ENCODE data around the gene GNAQ.
"Not testable (repeated sequence)": the region's sequence is repeated elsewhere in the genome, so short reads cannot be mapped to it uniquely, and the experiment has no call there.

The GNAQ gene

GRCh38 chr9:77710316-77710715 is 321.3 kb downstream of the GNAQ start:
- no peak overlapping the region for H3K4me3 ChIP-seq (ENCODE audit: low read depth, low read length)
- peak overlapping the region; percentile 87; the same call in 1 of the 2 replicates for H3K27ac ChIP-seq (ENCODE audit: low read depth, low read length)
- H2AFZ ChIP-seq (ENCODE audit: low read length, unreplicated experiment): no peak overlapping the region
- H3K79me2 ChIP-seq (ENCODE audit: control insufficient read depth, insufficient read depth, low read length, unreplicated experiment): no peaks in the 10 kb centered on the region
- no peaks in the 10 kb centered on the region for H3K27me3 ChIP-seq (ENCODE audit: insufficient read depth, low read length)
- peaks cover 71% of the 10 kb centered on the region for H3K4me1 ChIP-seq (ENCODE audit: control insufficient read depth, insufficient read depth, low read length, unreplicated experiment)
- no peaks in the 10 kb centered on the region for H3K36me3 ChIP-seq (ENCODE audit: insufficient read depth, low read length)

- H3K27ac ChIP-seq (ENCODE audit: low read depth, low read length): peak overlapping the region; percentile 87
- no peaks in the 10 kb centered on the region for H3K79me2 ChIP-seq (ENCODE audit: control insufficient read depth, insufficient read depth, low read length, unreplicated experiment)
- H3K4me3 ChIP-seq (ENCODE audit: low read depth, low read length): peak overlapping the region; percentile 50; the same call in 1 of the 2 replicates
- H3K4me1 ChIP-seq (ENCODE audit: control insufficient read depth, insufficient read depth, low read length, unreplicated experiment): peaks cover 51% of the 10 kb centered on the region
- no peaks in the 10 kb centered on the region for H3K36me3 ChIP-seq (ENCODE audit: insufficient read depth, low read length)
- H2AFZ ChIP-seq (ENCODE audit: low read length, unreplicated experiment): no peak overlapping the region
- H3K27me3 ChIP-seq (ENCODE audit: insufficient read depth, low read length): no peaks in the 10 kb centered on the region
These were observed 323.4 kb downstream of the GNAQ start for GRCh38 chr9:77708064-77708815.

GRCh38 chr9:77707383-77708063 is 324.1 kb downstream of the GNAQ start:
- no peaks in the 10 kb centered on the region for H3K36me3 ChIP-seq (ENCODE audit: insufficient read depth, low read length)
- peak overlapping the region; percentile 50; the same call in 1 of the 2 replicates for H3K4me3 ChIP-seq (ENCODE audit: low read depth, low read length)
- H3K27ac ChIP-seq (ENCODE audit: low read depth, low read length): peak overlapping the region; percentile 87
- H3K79me2 ChIP-seq (ENCODE audit: control insufficient read depth, insufficient read depth, low read length, unreplicated experiment): no peaks in the 10 kb centered on the region
- H3K4me1 ChIP-seq (ENCODE audit: control insufficient read depth, insufficient read depth, low read length, unreplicated experiment): peaks cover 43% of the 10 kb centered on the region
- no peaks in the 10 kb centered on the region for H3K27me3 ChIP-seq (ENCODE audit: insufficient read depth, low read length)
- H2AFZ ChIP-seq (ENCODE audit: low read length, unreplicated experiment): no peak overlapping the region

- H3K4me3 ChIP-seq (ENCODE audit: low read depth, low read length): no peak overlapping the region
- H2AFZ ChIP-seq (ENCODE audit: low read length, unreplicated experiment): no peak overlapping the region
- peaks cover 38% of the 10 kb centered on the region for H3K4me1 ChIP-seq (ENCODE audit: control insufficient read depth, insufficient read depth, low read length, unreplicated experiment)
- no peak overlapping the region for H3K27ac ChIP-seq (ENCODE audit: low read depth, low read length)
- no peaks in the 10 kb centered on the region for H3K27me3 ChIP-seq (ENCODE audit: insufficient read depth, low read length)
- H3K36me3 ChIP-seq (ENCODE audit: insufficient read depth, low read length): no peaks in the 10 kb centered on the region
- no peaks in the 10 kb centered on the region for H3K79me2 ChIP-seq (ENCODE audit: control insufficient read depth, insufficient read depth, low read length, unreplicated experiment)
These were observed 326.0 kb downstream of the GNAQ start for GRCh38 chr9:77705636-77706035.

GRCh38 chr9:77702521-77703390 is 328.9 kb downstream of the GNAQ start:
- not testable (repeated sequence) for H2AFZ ChIP-seq (ENCODE audit: low read length, unreplicated experiment); H3K27ac ChIP-seq (ENCODE audit: low read depth, low read length); H3K27me3 ChIP-seq (ENCODE audit: insufficient read depth, low read length)

GRCh38 chr9:77697238-77697984 is 334.2 kb downstream of the GNAQ start:
- no peak overlapping the region for H2AFZ ChIP-seq (ENCODE audit: low read length, unreplicated experiment)

More at GRCh38 chr9:77702521-77703390, 328.9 kb downstream of the GNAQ start:
- H3K79me2 ChIP-seq (ENCODE audit: control insufficient read depth, insufficient read depth, low read length, unreplicated experiment); H3K36me3 ChIP-seq (ENCODE audit: insufficient read depth, low read length); H3K4me1 ChIP-seq (ENCODE audit: control insufficient read depth, insufficient read depth, low read length, unreplicated experiment); H3K4me3 ChIP-seq (ENCODE audit: low read depth, low read length): not testable (repeated sequence)

GRCh38 chr9:77690723-77691122 is 340.9 kb downstream of the GNAQ start:
- H3K27me3 ChIP-seq (ENCODE audit: insufficient read depth, low read length); H3K36me3 ChIP-seq (ENCODE audit: insufficient read depth, low read length); H3K4me3 ChIP-seq (ENCODE audit: low read depth, low read length); H2AFZ ChIP-seq (ENCODE audit: low read length, unreplicated experiment); H3K27ac ChIP-seq (ENCODE audit: low read depth, low read length); H3K79me2 ChIP-seq (ENCODE audit: control insufficient read depth, insufficient read depth, low read length, unreplicated experiment); H3K4me1 ChIP-seq (ENCODE audit: control insufficient read depth, insufficient read depth, low read length, unreplicated experiment): not testable (repeated sequence)

More at GRCh38 chr9:77697238-77697984, 334.2 kb downstream of the GNAQ start:
- no peaks in the 10 kb centered on the region for H3K79me2 ChIP-seq (ENCODE audit: control insufficient read depth, insufficient read depth, low read length, unreplicated experiment)
- H3K27ac ChIP-seq (ENCODE audit: low read depth, low read length): no peak overlapping the region
- no peaks in the 10 kb centered on the region for H3K27me3 ChIP-seq (ENCODE audit: insufficient read depth, low read length)
- H3K4me1 ChIP-seq (ENCODE audit: control insufficient read depth, insufficient read depth, low read length, unreplicated experiment): no peaks in the 10 kb centered on the region
- no peaks in the 10 kb centered on the region for H3K36me3 ChIP-seq (ENCODE audit: insufficient read depth, low read length)
- H3K4me3 ChIP-seq (ENCODE audit: low read depth, low read length): no peak overlapping the region

- not testable (repeated sequence) for H3K4me1 ChIP-seq (ENCODE audit: control insufficient read depth, insufficient read depth, low read length, unreplicated experiment)
These were observed 341.5 kb downstream of the GNAQ start for GRCh38 chr9:77690119-77690518.

GRCh38 chr9:77687737-77688136 is 343.9 kb downstream of the GNAQ start:
- H3K27ac ChIP-seq (ENCODE audit: low read depth, low read length); H3K4me3 ChIP-seq (ENCODE audit: low read depth, low read length); H3K4me1 ChIP-seq (ENCODE audit: control insufficient read depth, insufficient read depth, low read length, unreplicated experiment); H3K79me2 ChIP-seq (ENCODE audit: control insufficient read depth, insufficient read depth, low read length, unreplicated experiment); H3K36me3 ChIP-seq (ENCODE audit: insufficient read depth, low read length); H3K27me3 ChIP-seq (ENCODE audit: insufficient read depth, low read length); H2AFZ ChIP-seq (ENCODE audit: low read length, unreplicated experiment): not testable (repeated sequence)

More at GRCh38 chr9:77690119-77690518, 341.5 kb downstream of the GNAQ start:
- not testable (repeated sequence) for H3K36me3 ChIP-seq (ENCODE audit: insufficient read depth, low read length); H3K79me2 ChIP-seq (ENCODE audit: control insufficient read depth, insufficient read depth, low read length, unreplicated experiment); H2AFZ ChIP-seq (ENCODE audit: low read length, unreplicated experiment); H3K4me3 ChIP-seq (ENCODE audit: low read depth, low read length); H3K27me3 ChIP-seq (ENCODE audit: insufficient read depth, low read length); H3K27ac ChIP-seq (ENCODE audit: low read depth, low read length)

GRCh38 chr9:77680581-77680980 is 351.0 kb downstream of the GNAQ start:
- Histone ChIP-seq H3K27me3 (ENCODE audit: insufficient read depth, low read length) (no peaks in the 10 kb centered on the region), H2AFZ (ENCODE audit: low read length, unreplicated experiment) (no peak overlapping the region), H3K4me1 (ENCODE audit: control insufficient read depth, insufficient read depth, low read length, unreplicated experiment) (no peaks in the 10 kb centered on the region), H3K79me2 (ENCODE audit: control insufficient read depth, insufficient read depth, low read length, unreplicated experiment) (no peaks in the 10 kb centered on the region), H3K27ac (ENCODE audit: low read depth, low read length) (no peak overlapping the region), H3K4me3 (ENCODE audit: low read depth, low read length) (no peak overlapping the region), H3K36me3 (ENCODE audit: insufficient read depth, low read length) (no peaks in the 10 kb centered on the region)

Data from ACC112 (cell line).